Stimulated activated memory B cell treated with anti-CD40 and anti-IgM and Interleukin-4, amounts not matched to agents 10 μg/mL and 1 μg/mL and 100 μg/mL, for 72 hours (primary cell): ENCODE results near the gene PLGLB2.
"Not testable (repeated sequence)": the region's sequence is repeated elsewhere in the genome, so short reads cannot be mapped to it uniquely, and the experiment has no call there.

Experiments used
- ATAC-seq: fragments of 150-1000 bp; cut with Tn5 transposase; 2 replicates; pipeline ENCODE4 v1.10.0; 2021
- H3K27ac Mint-ChIP-seq: one replicate; pipeline ENCODE4 v1.8.0; 2022; ENCODE audit warnings: mild to moderate bottlenecking, mixed read lengths
- H3K27me3 Mint-ChIP-seq: one replicate; pipeline ENCODE4 v1.8.0; 2022; ENCODE audit warnings: mixed read lengths
- H3K36me3 Mint-ChIP-seq: one replicate; pipeline ENCODE4 v1.8.0; 2022; ENCODE audit warnings: mixed read lengths
- H3K4me1 Mint-ChIP-seq: one replicate; pipeline ENCODE4 v1.8.0; 2022; ENCODE audit warnings: mixed read lengths
- H3K4me3 Mint-ChIP-seq: one replicate; pipeline ENCODE4 v1.8.0; 2022; ENCODE audit warnings: mild to moderate bottlenecking, moderate library complexity, mixed read lengths
- H3K9me3 Mint-ChIP-seq: one replicate; pipeline ENCODE4 v1.8.0; 2022; ENCODE audit warnings: mixed read lengths

The PLGLB2 gene

GRCh38 chr2:87747791-87748190, at the start of gene PLGLB2:
TSS of gene PLGLB2 (plus strand) at chr2:87748087. CDS start at chr2:87748154, 67 bp downstream.
- not testable (repeated sequence) for H3K27ac Mint-ChIP-seq, H3K36me3 Mint-ChIP-seq, H3K27me3 Mint-ChIP-seq, H3K4me3 Mint-ChIP-seq, H3K4me1 Mint-ChIP-seq, ATAC-seq, H3K9me3 Mint-ChIP-seq

GRCh38 chr2:87704572-87705323, 43.1 kb upstream of the PLGLB2 start:
- not testable (repeated sequence) for H3K4me1 Mint-ChIP-seq, H3K9me3 Mint-ChIP-seq, H3K36me3 Mint-ChIP-seq, H3K27me3 Mint-ChIP-seq, H3K4me3 Mint-ChIP-seq
- H3K27ac Mint-ChIP-seq, result peak overlapping the region; percentile 64
- peak; percentile 72 for ATAC-seq

- not testable (repeated sequence) for H3K4me1 Mint-ChIP-seq, H3K36me3 Mint-ChIP-seq, H3K27ac Mint-ChIP-seq, H3K9me3 Mint-ChIP-seq, H3K27me3 Mint-ChIP-seq, H3K4me3 Mint-ChIP-seq
- ATAC-seq, result peak; percentile 80
Measured at GRCh38 chr2:87708368-87708767, 39.5 kb upstream of the PLGLB2 start.

- H3K4me1 Mint-ChIP-seq, H3K27ac Mint-ChIP-seq, ATAC-seq, H3K27me3 Mint-ChIP-seq, H3K9me3 Mint-ChIP-seq, H3K4me3 Mint-ChIP-seq, H3K36me3 Mint-ChIP-seq: not testable (repeated sequence)
Measured at GRCh38 chr2:87727940-87728599, 19.8 kb upstream of the PLGLB2 start.

DNA sequence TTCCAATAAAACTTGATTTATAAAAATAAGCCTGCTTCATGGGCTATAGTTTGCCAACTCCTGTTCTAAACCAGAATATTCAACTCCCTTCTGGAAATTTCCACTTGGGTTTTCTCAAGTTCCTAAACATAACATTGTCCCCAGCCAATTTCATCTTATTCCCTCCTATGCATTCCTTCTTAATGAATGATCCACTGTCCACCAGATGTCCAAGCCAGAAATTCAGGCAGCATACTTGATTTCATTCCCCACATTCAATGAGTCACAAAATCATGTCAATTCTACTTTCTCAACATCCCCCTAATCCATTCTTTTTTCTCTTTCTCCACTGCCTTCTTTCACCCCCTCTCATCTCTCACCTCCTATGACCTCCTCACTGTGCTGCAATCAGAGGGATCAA, 7.0 kb upstream of the PLGLB2 start:
- not testable (repeated sequence) for H3K4me1 Mint-ChIP-seq, ATAC-seq, H3K9me3 Mint-ChIP-seq, H3K36me3 Mint-ChIP-seq, H3K27me3 Mint-ChIP-seq, H3K27ac Mint-ChIP-seq, H3K4me3 Mint-ChIP-seq

DNA sequence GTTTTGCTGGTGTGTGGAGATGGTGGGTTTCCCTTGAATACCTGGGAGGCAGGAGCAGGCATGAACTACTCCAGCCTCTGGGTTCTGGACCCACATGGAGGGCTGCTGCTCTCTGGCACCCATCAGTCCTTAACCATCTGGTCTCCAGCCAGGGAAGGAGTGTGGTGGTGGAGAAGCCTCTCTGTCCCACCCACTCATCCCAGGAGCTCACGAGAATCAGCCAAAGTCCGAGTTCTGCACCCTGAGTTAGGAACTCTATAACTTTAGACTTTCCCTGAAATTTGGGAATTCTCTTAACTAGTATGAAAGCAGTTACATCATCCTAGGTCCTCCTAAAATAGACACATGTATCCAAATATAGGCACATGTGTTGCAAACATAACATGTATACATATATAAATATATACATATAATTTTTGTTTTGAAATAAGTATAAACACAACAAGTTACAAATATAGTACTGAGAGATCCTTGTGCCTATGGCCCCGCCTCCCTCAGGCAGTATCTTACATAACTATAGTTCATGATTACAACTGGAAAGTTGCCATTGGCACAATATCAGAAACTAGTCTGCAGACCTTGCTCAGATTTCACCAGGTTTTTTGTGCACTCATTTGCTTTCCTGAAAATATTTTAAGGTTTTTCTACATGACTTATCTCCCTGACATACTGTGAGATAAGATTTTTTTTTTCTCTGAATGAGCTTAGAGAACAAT, 5.3 kb upstream of the PLGLB2 start:
- H3K27me3 Mint-ChIP-seq, H3K9me3 Mint-ChIP-seq, H3K4me1 Mint-ChIP-seq, H3K36me3 Mint-ChIP-seq, ATAC-seq, H3K4me3 Mint-ChIP-seq, H3K27ac Mint-ChIP-seq: not testable (repeated sequence)

DNA sequence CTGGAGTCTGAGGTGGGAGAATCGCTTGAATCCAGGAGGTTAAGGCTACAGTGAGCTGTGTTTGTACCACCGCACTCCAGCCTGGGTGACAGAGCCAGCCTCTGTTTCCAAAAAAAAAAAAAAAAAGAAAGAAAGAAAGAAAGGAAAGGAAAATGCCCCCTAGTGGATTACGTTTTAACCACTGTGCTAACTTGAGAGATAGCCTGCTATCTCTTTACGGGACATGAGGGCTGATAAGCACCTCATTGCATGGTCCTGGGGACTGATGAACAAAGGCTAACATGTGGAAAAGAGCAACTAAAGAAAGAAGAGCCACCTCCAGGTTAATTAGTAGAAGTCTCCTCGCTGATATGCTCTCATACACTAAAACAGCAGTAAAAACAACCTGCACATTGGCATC, 4.2 kb upstream of the PLGLB2 start:
- ATAC-seq, H3K9me3 Mint-ChIP-seq, H3K27me3 Mint-ChIP-seq, H3K4me1 Mint-ChIP-seq, H3K36me3 Mint-ChIP-seq, H3K4me3 Mint-ChIP-seq, H3K27ac Mint-ChIP-seq: not testable (repeated sequence)

DNA sequence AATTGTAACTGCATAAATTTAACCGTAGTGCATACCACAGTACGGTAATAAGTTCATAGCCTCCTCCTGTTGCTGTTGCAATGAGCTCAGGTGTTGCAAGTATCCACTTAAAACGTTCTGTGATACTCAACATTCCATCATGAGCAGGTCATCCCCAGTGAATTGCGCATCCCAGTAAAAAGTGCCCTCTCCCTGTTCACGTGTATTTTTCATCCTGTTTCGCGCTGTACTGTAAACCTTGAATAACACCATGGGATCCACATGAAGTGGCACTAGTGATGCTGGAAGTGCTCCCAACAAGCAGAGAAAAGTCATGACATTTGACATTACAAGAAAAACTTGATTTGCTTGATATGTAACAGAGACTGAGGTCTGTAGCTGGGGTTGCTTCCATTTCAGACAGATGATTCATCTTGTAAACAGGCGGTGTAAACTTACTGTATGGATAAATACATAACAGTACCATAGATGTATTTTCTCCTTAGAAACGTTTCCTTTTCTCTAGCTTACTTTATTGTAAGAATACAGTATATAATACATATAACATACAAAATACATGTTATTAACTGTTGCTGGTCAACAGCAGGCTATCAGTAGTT, 2.4 kb upstream of the PLGLB2 start:
- H3K9me3 Mint-ChIP-seq, H3K27me3 Mint-ChIP-seq, H3K27ac Mint-ChIP-seq, H3K36me3 Mint-ChIP-seq, H3K4me1 Mint-ChIP-seq, ATAC-seq, H3K4me3 Mint-ChIP-seq: not testable (repeated sequence)

DNA sequence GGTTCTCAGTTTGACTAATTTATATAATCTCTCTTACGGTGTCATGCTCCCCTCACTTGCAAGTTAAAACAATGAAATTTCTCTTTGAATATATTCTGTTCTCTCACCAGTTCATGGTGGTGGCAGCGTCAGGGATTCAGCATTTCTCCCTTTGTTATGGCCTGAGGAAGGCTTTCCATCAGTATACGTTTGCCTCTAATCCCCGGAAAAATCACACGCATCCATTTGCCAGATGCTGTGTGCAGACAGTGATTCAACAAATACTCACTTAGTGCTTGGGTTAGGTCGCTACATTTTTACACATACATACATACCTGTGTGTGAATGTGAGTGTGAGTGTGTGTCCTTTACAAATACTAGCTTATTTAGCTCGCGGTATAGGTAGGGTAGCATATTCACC, 637 bp downstream of the PLGLB2 start:
- not testable (repeated sequence) for H3K27me3 Mint-ChIP-seq, H3K36me3 Mint-ChIP-seq, ATAC-seq, H3K27ac Mint-ChIP-seq, H3K4me3 Mint-ChIP-seq, H3K9me3 Mint-ChIP-seq, H3K4me1 Mint-ChIP-seq

GRCh38 chr2:87750560-87750959, 2.7 kb downstream of the PLGLB2 start:
- H3K27ac Mint-ChIP-seq, ATAC-seq, H3K36me3 Mint-ChIP-seq, H3K4me1 Mint-ChIP-seq, H3K27me3 Mint-ChIP-seq, H3K4me3 Mint-ChIP-seq, H3K9me3 Mint-ChIP-seq: not testable (repeated sequence)

- not testable (repeated sequence) for H3K9me3 Mint-ChIP-seq, H3K4me1 Mint-ChIP-seq, H3K4me3 Mint-ChIP-seq, H3K27me3 Mint-ChIP-seq, ATAC-seq, H3K36me3 Mint-ChIP-seq, H3K27ac Mint-ChIP-seq
Measured at GRCh38 chr2:87754759-87755158, 6.9 kb downstream of the PLGLB2 start.
